Neural cell (in vitro differentiated cells): ENCODE results near the gene FOXO3.

ENCODE experiments used
- CTCF ChIP-seq: fragments of 450-650 bp; IDR thresholded peaks from 2 replicates; pipeline ENCODE4 v1.5.1; 2014; ENCODE audit warnings: antibody characterized with exemption, mild to moderate bottlenecking, moderate library complexity; ENCODE audit not compliant: poor library complexity, severe bottlenecking
- RAD21 ChIP-seq: fragments of 450-650 bp; conservative IDR thresholded peaks from 2 replicates; pipeline ENCODE4 v1.6.1; 2014; ENCODE audit warnings: antibody characterized with exemption, mild to moderate bottlenecking, moderate library complexity
- SMC3 ChIP-seq: fragments of 450-650 bp; conservative IDR thresholded peaks from 2 replicates; pipeline ENCODE4 v1.6.1; 2014; ENCODE audit warnings: antibody characterized with exemption, mild to moderate bottlenecking, moderate library complexity; ENCODE audit not compliant: poor library complexity

GRCh38 chr6:108707328-108707976, 146.7 kb downstream of the FOXO3 start:
- no peak for TF ChIP-seq CTCF
- TF ChIP-seq SMC3 = no peak
- no peak for TF ChIP-seq RAD21
